ENCODE data around the gene TNS1.
"Not testable (repeated sequence)": the region's sequence is repeated elsewhere in the genome, so short reads cannot be mapped to it uniquely, and the experiment has no call there.

Gene TNS1

DNA sequence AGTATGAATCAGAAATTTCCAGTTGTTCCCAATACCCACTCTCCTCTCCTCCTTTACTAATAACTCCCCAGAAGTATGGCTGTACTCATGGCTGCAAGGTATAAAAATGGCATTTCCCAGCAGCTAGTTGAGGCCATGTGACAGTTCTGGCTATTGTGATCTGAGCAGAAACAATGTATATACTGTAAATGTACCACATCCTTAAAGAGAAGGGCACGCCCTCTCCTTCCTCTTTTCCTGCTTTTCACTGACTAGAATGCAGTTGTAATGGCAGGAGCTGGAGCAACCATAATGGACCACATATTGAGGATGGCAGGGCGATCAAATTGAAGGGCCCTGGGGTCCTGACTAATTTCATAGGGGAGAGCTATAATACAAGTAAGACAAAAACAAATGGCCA lies 211.2 kb downstream of the TNS1 start:
- DNase-seq: no peak

DNA sequence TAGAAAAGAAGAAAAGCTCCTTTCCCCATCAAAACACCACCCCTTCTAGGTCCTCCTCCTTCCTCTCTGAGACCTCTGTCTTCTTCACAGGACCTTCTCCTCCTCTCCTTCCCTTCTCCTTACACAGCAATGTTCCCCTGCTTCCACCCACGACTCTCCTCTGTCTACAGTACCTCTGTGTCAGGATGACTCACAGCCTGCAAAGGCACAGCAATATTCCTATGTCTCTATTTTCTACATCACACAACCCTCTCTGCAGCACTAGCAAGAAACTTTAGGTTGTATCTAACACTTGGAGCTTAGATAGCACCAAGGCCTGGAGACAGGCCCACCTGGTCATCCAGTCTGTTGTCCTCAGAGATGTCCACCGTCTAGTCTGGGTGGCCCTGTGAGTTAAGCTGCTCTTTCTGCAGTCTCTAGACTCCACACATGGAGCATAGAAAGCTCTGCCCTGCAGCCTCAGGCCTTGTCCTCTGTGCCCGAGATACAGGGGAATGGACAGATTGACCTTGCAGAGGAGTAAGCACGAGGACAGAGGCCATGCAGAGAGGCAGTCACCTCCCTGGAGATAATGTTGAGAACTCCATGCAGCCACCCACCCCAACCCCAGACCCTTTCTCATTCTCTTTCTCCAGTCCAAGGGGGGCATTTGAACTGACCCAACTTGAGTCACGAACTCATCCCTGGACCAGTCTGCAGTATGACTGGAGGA lies 212.0 kb downstream of the TNS1 start:
- no peak for DNase-seq

DNA sequence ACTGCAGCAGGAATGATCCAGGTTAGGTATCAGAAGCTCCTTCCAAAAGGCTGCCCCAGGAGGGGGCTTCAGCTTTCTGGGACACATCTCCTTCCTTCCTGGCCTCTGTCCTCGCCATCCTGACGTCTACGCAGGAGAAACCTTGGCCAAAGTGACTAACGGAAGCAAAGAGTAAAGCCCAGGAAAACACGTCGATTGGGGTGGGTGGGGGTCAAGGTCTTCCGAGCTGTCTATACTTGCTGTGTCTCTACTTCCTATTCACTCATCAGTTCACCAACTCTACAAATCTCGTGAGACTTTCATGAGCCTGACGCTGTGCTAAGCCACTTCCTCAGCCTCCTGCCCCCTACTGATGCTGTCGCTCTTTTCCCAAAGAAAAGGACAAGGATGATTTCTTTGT lies 212.6 kb downstream of the TNS1 start:
- no peak for DNase-seq

DNA sequence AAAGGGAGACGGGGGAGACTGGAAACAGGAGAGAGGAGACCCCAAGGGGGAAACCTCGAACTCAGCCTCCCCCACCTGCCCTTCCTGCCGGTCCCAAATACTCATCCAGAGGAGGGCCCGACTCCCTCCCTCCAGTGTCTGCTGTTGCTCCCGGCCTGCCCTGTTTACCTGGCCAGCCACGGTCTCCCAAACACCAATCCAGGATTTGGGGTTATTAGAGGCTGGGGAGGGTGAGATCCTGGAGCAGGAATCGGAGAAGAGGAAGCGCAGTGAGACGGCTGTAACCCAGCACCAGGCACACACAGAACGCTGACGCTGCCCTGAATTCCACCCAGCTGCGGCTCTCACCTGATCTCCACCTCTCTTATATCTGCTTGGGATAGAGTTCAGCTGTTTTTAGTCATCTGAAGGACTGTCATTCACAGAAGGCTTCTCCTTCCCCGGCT lies 213.0 kb downstream of the TNS1 start:
- DNase-seq: no peak

DNA sequence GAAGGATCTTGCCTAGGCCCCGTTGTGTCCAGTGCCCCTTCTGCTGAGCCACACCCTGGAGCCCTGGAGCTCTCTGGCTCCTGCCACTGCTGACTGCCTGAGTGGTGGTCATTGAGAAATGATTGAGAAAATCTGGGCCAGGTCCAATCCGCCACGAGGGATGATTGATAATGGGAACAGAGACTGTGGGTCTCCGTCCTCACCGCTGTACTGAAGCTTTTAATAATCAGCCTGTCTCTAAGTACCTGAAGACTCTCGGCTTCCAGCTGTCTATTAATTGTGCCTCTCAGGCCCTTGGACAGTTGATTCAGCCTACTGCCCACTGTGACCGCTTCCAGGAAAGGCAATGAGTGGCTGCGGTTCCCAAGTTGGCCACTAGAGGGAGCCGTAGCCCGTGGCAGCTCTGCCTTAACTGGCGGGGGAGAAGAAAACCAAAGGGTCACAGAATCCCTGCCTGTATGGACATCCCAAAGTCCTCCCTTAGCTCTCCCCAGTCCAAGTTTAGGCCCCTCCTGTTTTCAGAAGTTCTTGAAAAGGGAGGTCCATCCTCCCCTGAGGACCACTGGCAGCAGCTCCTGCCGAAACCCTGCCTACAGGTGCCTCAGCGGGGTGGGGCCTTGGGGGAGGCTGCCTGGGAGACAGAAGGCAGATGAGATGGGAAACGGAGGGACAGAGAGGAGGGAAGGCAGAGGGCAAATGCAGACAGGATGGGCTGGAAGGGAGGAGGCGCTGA lies 213.6 kb downstream of the TNS1 start:
- peak; percentile 37 to 73 for DNase-seq

DNA sequence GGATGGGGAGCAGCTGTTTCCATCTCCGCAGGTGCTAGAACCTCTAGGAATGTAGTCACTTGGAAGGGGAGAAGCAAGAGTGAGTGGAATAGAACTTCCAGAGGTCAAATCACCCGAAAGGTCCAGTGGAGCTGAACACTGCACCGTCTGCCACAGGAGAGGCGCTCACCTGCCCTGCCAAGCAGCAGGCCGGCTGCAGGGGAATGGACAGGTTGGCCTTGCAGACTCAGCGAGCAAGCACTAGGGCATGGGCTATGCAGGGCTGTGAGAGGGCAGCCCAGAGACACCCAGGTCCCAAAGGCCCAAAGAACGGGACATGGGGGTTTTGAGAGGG lies 214.2 kb downstream of the TNS1 start:
- DNase-seq: no peak

DNA sequence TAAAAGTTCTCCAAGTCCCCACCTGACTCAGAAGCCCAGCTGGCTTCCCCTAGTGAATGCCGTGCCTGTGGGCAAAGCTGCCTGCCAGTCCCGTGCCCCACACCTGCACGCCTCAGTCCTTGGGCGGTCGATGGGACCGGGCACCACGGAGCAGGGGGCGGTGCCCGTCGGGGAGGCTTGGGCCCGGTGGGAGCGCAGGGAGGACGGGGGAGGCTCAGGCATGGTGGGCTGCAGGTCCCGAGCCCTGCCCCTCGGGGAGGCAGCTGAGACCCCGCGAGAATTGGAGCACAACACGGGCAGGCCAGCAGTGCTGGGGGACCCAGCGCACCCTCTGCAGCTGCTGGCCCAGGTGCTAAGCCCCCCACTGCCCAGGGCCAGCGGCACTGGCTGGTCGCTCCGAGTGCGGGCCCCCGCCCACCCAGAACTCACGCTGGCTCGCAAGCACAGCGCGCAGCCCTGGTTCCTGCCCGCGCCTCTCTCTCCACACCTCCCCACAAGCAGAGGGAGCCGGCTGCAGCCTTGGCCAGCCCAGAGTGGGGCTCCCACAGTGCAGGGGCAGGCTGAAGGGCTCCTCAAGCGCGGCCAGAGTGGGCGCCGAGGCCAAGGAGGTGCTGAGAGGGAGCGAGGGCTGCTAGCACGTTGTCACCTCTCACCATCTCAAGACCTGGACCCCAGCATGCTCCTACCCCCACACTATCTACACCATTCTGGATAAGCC lies 215.5 kb downstream of the TNS1 start:
- no peak for DNase-seq

DNA sequence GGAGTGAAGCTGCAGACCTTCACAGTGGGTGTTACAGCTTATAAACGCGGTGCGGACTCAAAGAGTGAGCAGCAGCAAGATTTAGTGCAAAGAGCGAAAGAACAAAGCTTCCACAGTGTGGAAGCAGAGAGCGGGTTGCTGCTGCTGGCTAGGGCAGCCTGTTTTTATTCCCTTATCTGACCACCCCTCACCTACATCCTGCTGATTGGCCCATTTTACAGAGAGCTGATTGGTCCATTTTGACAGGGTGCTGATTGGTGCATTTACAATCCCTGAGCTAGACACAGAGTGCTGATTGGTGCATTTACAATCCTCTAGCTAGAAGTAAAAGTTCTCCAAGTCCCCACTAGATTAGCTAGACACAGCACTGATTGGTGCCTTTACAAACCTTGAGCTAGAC lies 216.2 kb downstream of the TNS1 start:
- not testable (repeated sequence) for DNase-seq

DNA sequence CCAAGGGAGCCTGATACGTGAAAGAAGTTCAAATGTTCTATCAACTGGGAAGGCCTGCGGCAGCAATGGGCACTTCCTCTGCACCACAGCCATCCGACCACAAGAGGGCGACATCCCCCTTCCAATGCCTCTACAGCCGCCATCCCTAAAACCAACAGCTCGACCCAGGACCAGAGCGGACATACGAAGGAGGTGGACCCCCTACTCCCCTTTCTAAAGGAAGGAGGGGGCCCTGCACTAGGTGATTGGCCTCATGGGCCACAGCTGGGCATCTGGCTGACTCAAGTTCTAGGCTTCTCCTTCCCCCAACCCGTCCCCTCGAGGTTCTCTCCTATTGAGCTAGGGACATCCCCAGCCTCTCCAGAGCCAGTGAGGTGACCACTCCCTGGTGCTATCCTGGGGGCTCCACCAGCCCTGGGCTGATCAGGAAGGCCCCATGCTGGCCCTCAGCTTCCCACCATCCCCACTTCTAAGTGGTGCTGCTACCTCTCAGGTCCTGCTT lies 217.2 kb downstream of the TNS1 start:
- DNase-seq: peak; percentile 47 to 74

DNA sequence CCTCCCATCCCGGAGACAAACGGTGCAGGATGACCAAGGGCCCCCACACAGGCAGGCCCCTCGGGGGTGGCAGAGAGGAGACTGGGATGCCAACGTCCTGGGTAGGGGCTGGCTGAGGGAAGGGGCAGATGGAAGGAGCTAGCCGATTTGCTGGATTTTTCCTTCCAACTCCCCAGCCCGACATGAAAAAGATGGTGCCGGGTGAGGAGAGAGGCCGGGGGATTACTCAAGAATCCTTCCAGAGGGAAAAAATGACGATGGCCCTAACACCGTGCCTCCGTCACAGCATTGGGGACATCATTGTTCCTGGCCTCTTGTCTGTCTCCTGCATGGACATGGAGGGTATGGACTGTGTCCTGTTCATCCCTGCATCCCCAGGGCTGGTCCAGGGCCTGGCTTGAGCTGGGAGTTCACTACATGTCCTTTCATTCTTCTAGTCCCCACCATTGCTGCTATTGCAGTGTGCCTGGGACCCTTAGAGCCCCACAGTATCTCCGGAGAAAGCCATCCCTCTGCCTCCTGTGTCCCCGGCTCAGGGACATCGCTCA lies 217.7 kb downstream of the TNS1 start:
- no peak for DNase-seq

DNA sequence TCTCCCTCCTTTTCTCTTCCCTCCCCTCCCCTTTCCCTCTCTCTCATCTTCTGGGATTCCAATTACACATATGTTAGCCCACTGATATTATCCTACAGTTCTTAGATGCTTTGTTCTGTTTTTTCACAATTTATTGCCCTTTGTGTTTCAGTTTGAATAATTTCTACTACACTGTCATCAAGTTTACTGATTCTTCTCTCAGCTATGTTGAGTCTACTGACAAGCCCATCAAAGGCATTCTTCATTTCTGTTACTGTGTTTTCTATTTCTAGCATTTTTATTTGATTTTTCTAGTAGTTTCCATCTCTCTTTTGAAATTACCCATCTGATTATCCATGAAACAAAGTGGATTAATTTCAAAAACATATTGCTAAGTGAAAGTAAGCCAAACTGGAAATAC lies 219.6 kb downstream of the TNS1 start:
- no peak for DNase-seq

DNA sequence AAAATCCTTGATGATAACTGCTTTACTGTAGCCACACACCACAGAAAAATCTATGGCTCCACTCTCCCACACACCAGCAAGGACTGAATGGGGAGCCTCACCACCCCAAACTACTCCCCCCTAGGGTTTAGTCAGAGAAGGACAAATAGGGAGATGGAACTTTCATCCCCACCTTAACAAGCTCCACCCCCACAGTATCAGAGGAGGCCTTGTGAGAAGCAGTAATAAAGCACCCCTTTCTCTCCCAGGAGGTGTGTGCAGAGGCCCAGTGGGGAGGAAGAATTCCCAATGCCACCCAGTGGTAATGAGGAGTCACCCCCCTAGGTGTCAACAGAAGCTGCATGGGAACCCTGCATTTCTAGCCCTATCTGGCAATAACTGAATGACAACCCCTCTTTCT lies 224.9 kb downstream of the TNS1 start:
- DNase-seq: no peak

DNA sequence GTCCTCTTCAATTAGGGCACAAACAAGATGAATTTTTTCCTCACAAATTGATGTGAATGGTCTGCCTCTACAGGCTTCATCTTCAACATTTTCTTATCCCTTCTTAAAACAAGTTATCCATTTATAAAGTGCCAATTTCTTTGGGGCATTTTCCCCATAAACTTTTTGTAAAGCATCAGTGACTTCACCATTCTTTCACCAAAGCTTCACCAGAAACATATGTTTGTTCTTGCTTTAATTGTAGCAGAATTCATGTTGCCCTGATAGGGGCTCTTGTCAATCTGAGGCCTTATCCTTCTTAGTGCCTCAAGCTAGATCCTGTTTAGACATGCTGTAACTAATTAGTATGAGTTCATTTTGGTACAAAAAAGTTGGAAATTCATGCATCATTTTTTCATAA lies 226.2 kb downstream of the TNS1 start:
- DNase-seq: no peak

DNA sequence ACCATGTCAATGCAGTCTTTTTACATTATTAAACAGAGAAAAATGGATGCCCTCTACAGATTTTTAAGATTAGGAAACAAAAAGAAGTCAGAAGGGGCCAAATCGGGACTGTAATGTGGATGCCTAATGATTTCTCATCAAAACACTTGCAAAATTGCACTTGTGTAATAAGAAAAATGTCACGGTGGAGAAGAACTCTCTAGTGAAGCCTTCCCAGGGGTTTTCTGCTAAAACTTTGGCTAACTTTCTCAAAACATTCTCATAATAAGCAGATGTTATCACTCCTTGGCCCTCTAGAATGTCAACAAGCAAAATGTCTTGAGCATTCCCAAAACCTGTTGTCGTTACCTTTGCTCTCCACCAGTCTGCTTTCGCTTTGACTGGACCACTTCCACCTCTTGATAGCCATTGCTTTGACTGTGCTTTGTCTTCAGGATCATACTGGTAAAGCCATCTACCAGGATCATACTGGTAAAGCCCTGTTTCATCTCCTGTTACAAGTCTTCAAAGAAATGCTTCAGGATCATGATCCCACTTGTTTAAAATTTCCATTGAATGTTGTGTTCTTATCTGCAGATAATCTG lies 226.8 kb downstream of the TNS1 start:
- DNase-seq: no peak

DNA sequence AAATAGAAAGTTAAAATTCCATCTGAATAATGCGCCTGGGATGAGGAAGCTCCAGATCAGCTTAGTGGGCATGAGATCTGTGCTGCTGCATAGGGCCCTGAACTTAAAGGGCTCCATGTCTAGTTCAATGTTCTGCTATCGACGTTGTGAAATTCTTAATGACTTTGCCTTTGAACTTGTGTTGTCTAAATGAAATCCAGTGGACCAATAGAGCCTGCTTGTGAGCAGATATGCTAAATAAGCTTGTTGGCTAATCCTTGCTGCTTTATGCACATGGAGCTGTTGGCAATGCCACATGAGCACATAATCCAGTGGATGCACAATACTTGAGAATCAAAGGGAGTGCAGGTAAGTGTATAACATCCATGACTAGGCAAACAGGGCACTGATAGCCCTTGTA lies 228.6 kb downstream of the TNS1 start:
- no peak for DNase-seq

DNA sequence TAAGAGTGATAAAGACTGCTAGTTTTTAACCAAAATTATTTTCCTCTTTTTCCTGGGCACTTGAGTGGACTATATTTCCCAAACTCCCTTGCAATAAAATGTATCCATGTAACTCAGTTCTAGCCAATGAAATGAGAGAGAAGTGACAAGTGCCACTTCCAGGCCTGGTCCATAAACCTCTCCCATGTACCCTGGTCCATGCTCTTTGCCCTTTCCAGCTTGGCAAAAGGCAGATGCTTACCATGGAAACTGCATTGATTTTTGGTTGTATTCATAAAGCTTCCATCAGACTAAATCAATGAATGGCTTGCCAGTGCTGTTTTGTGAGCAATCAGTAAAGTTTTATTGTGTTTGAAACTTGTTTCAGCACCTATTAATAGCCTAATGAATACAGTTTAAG lies 229.3 kb downstream of the TNS1 start:
- no peak for DNase-seq

DNA sequence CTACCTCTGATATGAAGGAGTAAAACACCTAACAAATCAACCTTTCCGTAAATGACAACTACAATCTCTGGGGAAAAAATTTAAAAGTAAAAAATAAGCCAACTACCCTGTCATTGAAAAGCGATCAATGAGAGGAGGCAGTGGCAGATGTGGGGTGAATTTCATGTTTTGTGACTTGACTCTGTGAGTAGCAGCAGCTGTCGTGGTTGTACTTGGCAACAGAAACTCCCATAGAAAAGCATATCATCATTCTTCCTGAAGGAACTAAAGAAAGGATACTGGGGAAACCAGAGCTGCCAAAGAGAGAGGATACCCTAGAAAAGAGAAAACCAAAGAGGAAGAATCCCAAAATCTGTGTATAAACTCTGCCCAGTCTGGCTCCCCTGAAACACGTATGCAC lies 236.4 kb downstream of the TNS1 start:
- DNase-seq: no peak

DNA sequence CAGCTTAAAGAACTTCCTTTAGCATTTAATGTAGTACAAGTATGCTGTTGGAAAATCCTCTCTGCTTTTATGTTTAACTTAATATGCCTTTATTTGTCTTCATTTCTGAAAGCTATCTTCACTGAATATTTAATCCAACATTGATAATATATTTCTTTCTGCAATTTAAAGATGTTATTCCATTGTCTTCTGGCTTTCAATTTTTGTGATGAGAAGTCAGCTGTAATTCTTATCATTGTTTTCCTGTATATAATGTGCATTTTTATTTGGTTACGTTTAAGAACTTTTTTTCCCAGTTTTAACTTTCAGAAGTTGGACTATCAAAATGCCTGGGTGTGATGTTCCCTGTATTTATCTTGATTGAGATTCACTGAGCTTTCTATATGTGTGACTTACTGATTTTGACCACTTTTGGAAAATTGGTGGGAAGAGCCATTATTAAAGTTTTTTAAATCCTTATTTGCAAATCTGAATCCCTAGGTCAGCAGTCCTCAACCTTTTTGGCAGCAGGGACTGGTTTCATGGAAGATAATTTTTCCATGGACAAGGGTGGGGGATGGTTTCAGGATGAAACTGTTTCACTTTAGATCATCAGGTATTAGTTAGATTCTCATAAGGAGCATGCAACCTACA lies 241.0 kb downstream of the TNS1 start:
- DNase-seq: no peak

DNA sequence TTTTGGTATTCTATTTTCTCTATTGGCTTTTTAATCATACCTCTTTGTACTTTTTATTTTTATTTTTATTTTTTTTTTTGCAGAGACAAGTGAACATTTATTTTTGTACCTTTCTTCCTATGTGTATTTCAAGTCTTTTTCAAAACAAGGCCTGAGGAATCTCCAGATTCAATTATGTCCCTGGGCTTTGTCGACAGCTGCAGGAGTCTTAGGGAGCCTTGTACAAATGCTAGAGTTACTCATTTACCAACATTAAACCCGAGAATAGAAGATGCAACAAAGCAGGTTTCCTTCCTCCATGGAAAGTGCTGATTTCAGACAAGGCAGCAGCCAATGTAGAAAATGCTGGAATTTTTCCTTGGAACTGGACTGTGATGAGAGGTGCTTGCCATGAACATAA lies 242.8 kb downstream of the TNS1 start:
- DNase-seq: no peak

DNA sequence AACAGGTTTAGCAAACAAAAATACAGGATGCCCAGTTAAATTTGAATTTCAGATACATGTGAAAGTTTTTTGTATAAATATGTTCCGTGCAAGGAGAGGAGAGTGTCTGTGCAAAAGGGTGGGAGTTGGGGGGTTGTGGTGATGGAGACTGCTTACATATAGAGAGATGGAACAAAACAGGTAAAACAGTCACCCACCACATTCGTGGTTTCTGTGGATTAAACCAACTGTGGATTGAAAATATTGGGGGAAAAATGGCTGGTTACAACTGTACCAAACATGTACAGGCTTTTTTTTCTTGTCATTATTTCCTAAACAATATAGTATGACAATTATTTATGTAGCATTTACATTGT lies 245.7 kb downstream of the TNS1 start:
- DNase-seq: no peak

DNA sequence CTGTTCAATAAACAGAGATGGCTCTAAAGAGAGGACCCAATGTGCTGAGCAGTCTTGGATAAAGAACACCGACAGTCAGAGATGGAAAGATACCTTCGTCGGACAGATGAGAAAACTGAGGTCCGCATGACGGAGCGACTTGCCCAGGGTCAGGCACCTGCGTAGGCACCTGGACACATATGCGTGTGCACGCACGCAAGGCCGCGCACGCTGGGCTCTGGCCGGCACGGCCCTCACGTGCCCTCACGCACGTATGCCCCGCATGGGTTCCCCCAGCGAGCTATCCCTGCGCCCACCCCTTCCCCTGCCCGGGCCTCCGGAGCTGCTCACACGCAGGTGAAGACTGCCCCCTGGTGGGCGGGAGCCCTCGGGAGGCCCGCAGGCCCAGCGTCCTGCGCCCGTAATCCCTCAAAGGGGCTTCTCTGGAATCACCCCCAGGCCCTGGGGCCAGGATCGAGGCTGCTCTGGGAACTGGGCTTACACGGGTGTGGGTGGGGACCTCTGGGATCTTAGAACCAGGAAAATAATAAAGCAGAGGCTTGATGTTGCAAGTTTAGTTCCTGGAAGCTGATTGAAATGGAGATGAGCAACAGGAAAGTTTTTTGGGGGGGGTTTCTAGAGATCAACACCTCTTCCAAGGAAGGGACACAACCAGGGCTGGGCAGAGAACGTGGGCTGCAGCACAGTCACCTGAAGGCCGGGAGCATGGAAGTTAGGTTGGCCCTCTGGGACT lies 246.3 kb downstream of the TNS1 start:
- peak; percentile 30 to 52 for DNase-seq
